Thoracic aorta (tissue), 2 donors: ENCODE data around the gene TMC3. TPM values are rescaled to one million over a fixed set of nuclear protein-coding genes. Genes with fewer than 3 reads are reported as not detected.

Experiments
- ATAC-seq: fragments of 150-250 bp; one replicate; pipeline ENCODE4 v1.8.0; 2017; ENCODE audit warnings: low read depth; ENCODE audit not compliant: insufficient number of reproducible peaks, low FRiP score
- DNase-seq: peaks from one replicate; pipeline ENCODE4 v3.0.0-alpha.2; 2020; ENCODE audit warnings: low spot score
- H3K27ac ChIP-seq, 2 donors: fragments of 200-600 bp; sonication (generic); 1 replicate in 1 of 2; 2 replicates in 1 of 2; pipeline ENCODE4 v1.5.1; 2016; ENCODE audit warnings: mild to moderate bottlenecking in 2 of 2, moderate library complexity in 2 of 2
- H3K27me3 ChIP-seq: fragments of 200-600 bp; sonication (generic); replicated peaks from 2 replicates; pipeline ENCODE4 v1.6.0; 2016; ENCODE audit warnings: mild to moderate bottlenecking; ENCODE audit not compliant: insufficient read depth
- H3K36me3 ChIP-seq: fragments of 200-600 bp; sonication (generic); one replicate; pipeline ENCODE4 v1.5.1; 2016
- H3K4me1 ChIP-seq, 2 donors: fragments of 200-600 bp; sonication (generic); 1 replicate in 1 of 2; 2 replicates in 1 of 2; pipeline versions ENCODE4 v1.5.1 to v1.6.0; 2016; ENCODE audit warnings: low read depth in 2 of 2, mild to moderate bottlenecking in 1 of 2; ENCODE audit not compliant: control insufficient read depth in 1 of 2
- H3K4me3 ChIP-seq: fragments of 200-600 bp; sonication (generic); 2 replicates; pipeline ENCODE4 v1.5.1; 2016; ENCODE audit warnings: mild to moderate bottlenecking
- H3K9me3 ChIP-seq: fragments of 200-600 bp; sonication (generic); 2 replicates; pipeline ENCODE4 v1.5.1; 2016
- CTCF ChIP-seq: fragments of 200-600 bp; sonication (generic); IDR thresholded peaks from one replicate; pipeline ENCODE4 v1.5.1; 2019; ENCODE audit warnings: antibody characterized with exemption
- total RNA-seq, 2 donors: library from RNA; depleted of rRNA; stranded (reverse); fragments of >200 nt; gene quantifications; one replicate each; pipeline versions ENCODE4 v1.1.0 to v1.2.3, GENCODE V29; 2016

Gene TMC3
- total RNA-seq, 2 donors from 2014 or later: 0.54 TPM; not detected in 1

GRCh38 chr15:81288040-81288439, 86.0 kb downstream of the TMC3 start:
- no peaks in the 10 kb centered on the region for H3K36me3 ChIP-seq
- no peaks in the 10 kb centered on the region for H3K9me3 ChIP-seq
- ATAC-seq (no peak), DNase-seq (no peak)
- no peak for TF ChIP-seq CTCF
- H3K4me3 ChIP-seq: no peak overlapping the region
- H3K4me1 ChIP-seq: no peaks in the 10 kb centered on the region
- no peak overlapping the region for H3K27ac ChIP-seq
- H3K27me3 ChIP-seq: no peaks in the 10 kb centered on the region

DNA sequence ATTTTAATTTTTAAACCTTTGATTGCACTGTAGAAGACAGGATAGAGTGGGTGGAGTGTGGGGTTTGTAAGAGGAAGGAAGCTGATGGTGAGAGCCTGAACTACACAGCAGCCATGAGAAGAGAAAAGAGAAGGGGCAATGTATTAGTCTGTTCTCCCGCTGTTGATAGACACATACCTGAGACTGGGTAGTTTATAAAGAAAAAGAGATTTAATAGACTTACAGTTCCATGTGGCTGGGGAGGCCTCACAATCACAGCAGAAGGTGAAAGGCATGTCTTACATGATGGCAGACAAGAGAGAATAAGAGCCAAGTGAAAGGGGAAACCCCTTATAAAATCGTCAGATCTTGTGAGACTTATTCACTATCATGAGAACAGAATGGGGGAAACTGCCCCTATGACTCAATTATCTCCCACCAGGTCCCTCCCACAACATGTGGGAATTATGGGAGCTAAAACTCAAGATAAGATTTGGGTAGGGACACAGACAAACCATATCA, 87.3 kb downstream of the TMC3 start:
- Histone ChIP-seq H3K4me1 (no peaks in the 10 kb centered on the region), H3K36me3 (no peaks in the 10 kb centered on the region), H3K4me3 (no peak overlapping the region), H3K27ac (no peak overlapping the region), H3K27me3 (no peaks in the 10 kb centered on the region), H3K9me3 (no peaks in the 10 kb centered on the region)
- TF ChIP-seq CTCF: no peak
- no peak for DNase-seq
- no peak for ATAC-seq

- H3K4me1 ChIP-seq: no peaks in the 10 kb centered on the region
- DNase-seq (no peak), ATAC-seq (no peak)
- H3K36me3 ChIP-seq: no peaks in the 10 kb centered on the region
- no peak overlapping the region for H3K27ac ChIP-seq
- H3K4me3 ChIP-seq: no peak overlapping the region
- no peak for TF ChIP-seq CTCF
- no peaks in the 10 kb centered on the region for H3K27me3 ChIP-seq
- H3K9me3 ChIP-seq: no peaks in the 10 kb centered on the region
These were observed 88.6 kb downstream of the TMC3 start for GRCh38 chr15:81285461-81285860.

GRCh38 chr15:81284256-81285031, 89.6 kb downstream of the TMC3 start:
- no peak for DNase-seq
- TF ChIP-seq CTCF: no peak
- Histone ChIP-seq H3K27ac (no peak overlapping the region), H3K36me3 (no peaks in the 10 kb centered on the region), H3K4me1 (no peaks in the 10 kb centered on the region), H3K9me3 (no peaks in the 10 kb centered on the region), H3K4me3 (no peak overlapping the region), H3K27me3 (no peaks in the 10 kb centered on the region)
- ATAC-seq: no peak

DNA sequence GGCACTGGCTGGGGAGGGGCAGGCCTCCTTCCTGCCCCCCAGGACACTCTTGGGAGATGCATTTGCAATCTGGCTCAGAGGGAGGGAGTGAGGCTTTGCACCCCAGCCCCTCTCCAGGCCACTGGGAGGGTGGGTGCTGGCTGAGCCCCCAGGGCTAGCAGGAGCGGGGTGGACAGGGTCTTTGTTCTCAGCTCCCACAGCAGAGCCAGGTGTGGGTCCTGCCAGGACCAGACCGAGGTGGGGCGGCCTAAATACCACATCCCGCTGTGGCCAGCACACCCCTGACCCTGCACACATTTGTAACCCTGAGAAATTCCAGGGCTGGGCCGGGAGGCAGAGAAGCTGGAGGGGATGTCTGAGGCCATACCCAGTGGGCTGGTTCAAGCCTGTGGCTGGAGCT, 91.1 kb downstream of the TMC3 start:
- Histone ChIP-seq H3K9me3 (no peaks in the 10 kb centered on the region), H3K4me3 (no peak overlapping the region), H3K27me3 (no peaks in the 10 kb centered on the region), H3K27ac (no peak overlapping the region), H3K4me1 (no peaks in the 10 kb centered on the region), H3K36me3 (no peaks in the 10 kb centered on the region)
- no peak for TF ChIP-seq CTCF
- ATAC-seq: no peak
- DNase-seq: no peak
